ENCODE results near the gene GBX2. TPM values are rescaled to one million over a fixed set of nuclear protein-coding genes. Genes with fewer than 3 reads are reported as not detected.

GBX2 gene
- total RNA-seq, 1 donor from 2014 or later, result 1.8 TPM

- DNase-seq (ENCODE audit: low read depth) (no peak), FAIRE-seq (no peak)
- no peak for TF ChIP-seq EZH2 (IDR thresholded peaks at IDR 0.05; ENCODE audit: insufficient read depth, low read length)
- TF ChIP-seq CTCF (IDR thresholded peaks at IDR 0.05; ENCODE audit: insufficient read depth, low read depth, low read length), result no peak
- Mint-ChIP-seq H3K27me3 (ENCODE audit: low read depth, unreplicated experiment) (peaks cover 4% of the 10 kb centered on the region), H3K4me3 (ENCODE audit: unreplicated experiment) (no peak overlapping the region), H3K27ac (ENCODE audit: unreplicated experiment) (no peak overlapping the region), H3K36me3 (ENCODE audit: low read depth, unreplicated experiment) (peaks cover 5% of the 10 kb centered on the region), H3K9me3 (ENCODE audit: unreplicated experiment) (peaks cover 4% of the 10 kb centered on the region), H3K4me1 (ENCODE audit: low read depth, unreplicated experiment) (no peaks in the 10 kb centered on the region)
- H3K9me3 ChIP-seq (ENCODE audit: insufficient read depth, low read depth, low read length), result no peaks in the 10 kb centered on the region
- no peaks in the 10 kb centered on the region for H4K20me1 ChIP-seq (ENCODE audit: insufficient read depth, low read length)
- H3K4me3 ChIP-seq (ENCODE audit: insufficient read depth, low read depth, low read length), result no peak overlapping the region
- no peak overlapping the region for H3K4me2 ChIP-seq (ENCODE audit: low read length)
- H2AFZ ChIP-seq (ENCODE audit: low read depth, low read length), result no peak overlapping the region
- H3K27me3 ChIP-seq (ENCODE audit: insufficient read depth, low read length), result no peaks in the 10 kb centered on the region
- H3K9ac ChIP-seq (ENCODE audit: low read length), result no peak overlapping the region
- no peaks in the 10 kb centered on the region for H3K79me2 ChIP-seq (ENCODE audit: insufficient read depth, low read length)
- H3K36me3 ChIP-seq (ENCODE audit: insufficient read depth, low read length), result no peaks in the 10 kb centered on the region
- no peak overlapping the region for H3K27ac ChIP-seq (ENCODE audit: low read depth, low read length)
- H3K4me1 ChIP-seq (ENCODE audit: insufficient read depth, low read length), result no peaks in the 10 kb centered on the region
These were observed 31.6 kb downstream of the GBX2 start for GRCh38 chr2:236136538-236136937.

- Histone ChIP-seq H3K9me3 (ENCODE audit: insufficient read depth, low read depth, low read length) (no peaks in the 10 kb centered on the region), H3K4me2 (ENCODE audit: low read length) (no peak overlapping the region), H3K27me3 (ENCODE audit: insufficient read depth, low read length) (no peaks in the 10 kb centered on the region), H3K4me3 (ENCODE audit: insufficient read depth, low read depth, low read length) (no peak overlapping the region), H3K9ac (ENCODE audit: low read length) (no peak overlapping the region), H3K36me3 (ENCODE audit: insufficient read depth, low read length) (no peaks in the 10 kb centered on the region), H3K79me2 (ENCODE audit: insufficient read depth, low read length) (no peaks in the 10 kb centered on the region), H3K27ac (ENCODE audit: low read depth, low read length) (no peak overlapping the region), H2AFZ (ENCODE audit: low read depth, low read length) (no peak overlapping the region), H4K20me1 (ENCODE audit: insufficient read depth, low read length) (no peaks in the 10 kb centered on the region), H3K4me1 (ENCODE audit: insufficient read depth, low read length) (no peaks in the 10 kb centered on the region)
- Mint-ChIP-seq H3K9me3 (ENCODE audit: unreplicated experiment) (peaks cover 4% of the 10 kb centered on the region), H3K4me3 (ENCODE audit: unreplicated experiment) (no peak overlapping the region), H3K27me3 (ENCODE audit: low read depth, unreplicated experiment) (no peaks in the 10 kb centered on the region), H3K4me1 (ENCODE audit: low read depth, unreplicated experiment) (no peaks in the 10 kb centered on the region), H3K27ac (ENCODE audit: unreplicated experiment) (no peak overlapping the region), H3K36me3 (ENCODE audit: low read depth, unreplicated experiment) (peaks cover 7% of the 10 kb centered on the region)
- DNase-seq (ENCODE audit: low read depth) (no peak), FAIRE-seq (no peak)
- TF ChIP-seq EZH2 (IDR thresholded peaks at IDR 0.05; ENCODE audit: insufficient read depth, low read length) (no peak), CTCF (IDR thresholded peaks at IDR 0.05; ENCODE audit: insufficient read depth, low read depth, low read length) (no peak)
These were observed 34.7 kb downstream of the GBX2 start for GRCh38 chr2:236133410-236134012.

GRCh38 chr2:236131073-236131692 is 37.0 kb downstream of the GBX2 start:
- no peak for FAIRE-seq
- Histone ChIP-seq H3K4me3 (ENCODE audit: insufficient read depth, low read depth, low read length) (no peak overlapping the region), H3K9me3 (ENCODE audit: insufficient read depth, low read depth, low read length) (no peaks in the 10 kb centered on the region), H3K4me2 (ENCODE audit: low read length) (no peak overlapping the region), H3K9ac (ENCODE audit: low read length) (no peak overlapping the region), H4K20me1 (ENCODE audit: insufficient read depth, low read length) (no peaks in the 10 kb centered on the region), H3K27ac (ENCODE audit: low read depth, low read length) (no peak overlapping the region), H3K36me3 (ENCODE audit: insufficient read depth, low read length) (no peaks in the 10 kb centered on the region), H3K27me3 (ENCODE audit: insufficient read depth, low read length) (no peaks in the 10 kb centered on the region), H3K79me2 (ENCODE audit: insufficient read depth, low read length) (no peaks in the 10 kb centered on the region), H3K4me1 (ENCODE audit: insufficient read depth, low read length) (no peaks in the 10 kb centered on the region), H2AFZ (ENCODE audit: low read depth, low read length) (no peak overlapping the region)
- Mint-ChIP-seq H3K27me3 (ENCODE audit: low read depth, unreplicated experiment) (no peaks in the 10 kb centered on the region), H3K27ac (ENCODE audit: unreplicated experiment) (no peak overlapping the region), H3K4me3 (ENCODE audit: unreplicated experiment) (no peak overlapping the region), H3K9me3 (ENCODE audit: unreplicated experiment) (peaks cover 4% of the 10 kb centered on the region), H3K36me3 (ENCODE audit: low read depth, unreplicated experiment) (peaks cover 13% of the 10 kb centered on the region), H3K4me1 (ENCODE audit: low read depth, unreplicated experiment) (no peaks in the 10 kb centered on the region)
- DNase-seq (ENCODE audit: low read depth), result no peak
- TF ChIP-seq CTCF (IDR thresholded peaks at IDR 0.05; ENCODE audit: insufficient read depth, low read depth, low read length) (no peak), EZH2 (IDR thresholded peaks at IDR 0.05; ENCODE audit: insufficient read depth, low read length) (no peak)
